CD4-positive, alpha-beta T cell treated with Interleukin-4 for 1 hour (primary cell): Measurements from ENCODE around the gene CEP19.
"Not testable (repeated sequence)": the region's sequence is repeated elsewhere in the genome, so short reads cannot be mapped to it uniquely, and the experiment has no call there.

ENCODE experiments used
- DNase-seq, 2 donors: peaks; one replicate each; pipeline ENCODE4 v3.0.0-alpha.2; 2020 to 2022

Gene CEP19

GRCh38 chr3:196711838-196712513 lies at the start of gene CEP19, which contains the start of gene PIGX:
Gene CEP19, minus strand, starts transcription at chr3:196712250. Its CDS starts 3,593 bp downstream, at chr3:196708657.
Gene PIGX, plus strand, starts transcription at chr3:196712377.
- peak; percentile 95 for DNase-seq

- no peak for DNase-seq
Measured at GRCh38 chr3:196757876-196758739, 46.1 kb upstream of the CEP19 start.

- no peak for DNase-seq
Measured at GRCh38 chr3:196756732-196757131, 44.7 kb upstream of the CEP19 start.

GRCh38 chr3:196754091-196754981 lies 42.3 kb upstream of the CEP19 start:
- DNase-seq: no peak

- no peak for DNase-seq
Measured at GRCh38 chr3:196753201-196753600, 41.2 kb upstream of the CEP19 start.

GRCh38 chr3:196749125-196749524 lies 37.1 kb upstream of the CEP19 start:
- DNase-seq: no peak

GRCh38 chr3:196743569-196743968 lies 31.5 kb upstream of the CEP19 start:
- DNase-seq: not testable (repeated sequence)

GRCh38 chr3:196741249-196741889 lies 29.3 kb upstream of the CEP19 start:
- DNase-seq: no peak

- peak; percentile 34 to 60 for DNase-seq
Measured at GRCh38 chr3:196740481-196741248, 28.6 kb upstream of the CEP19 start.

GRCh38 chr3:196739671-196740480 lies 27.8 kb upstream of the CEP19 start, which contains the start of gene PAK2:
Gene PAK2, plus strand, starts transcription at chr3:196739857. Its CDS starts 42,790 bp downstream, at chr3:196782647.
- DNase-seq: peak; percentile 92

- DNase-seq: no peak
Measured at GRCh38 chr3:196737655-196738054, 25.6 kb upstream of the CEP19 start.

GRCh38 chr3:196736670-196737374 lies 24.8 kb upstream of the CEP19 start:
- DNase-seq: no peak

GRCh38 chr3:196735751-196736150 lies 23.7 kb upstream of the CEP19 start:
- no peak for DNase-seq

GRCh38 chr3:196726788-196727675 lies 15.0 kb upstream of the CEP19 start:
- peak in 1 of 2 donors; percentile 40 for DNase-seq

GRCh38 chr3:196721097-196721496 lies 9.0 kb upstream of the CEP19 start:
- no peak for DNase-seq

GRCh38 chr3:196717162-196717561 lies 5.1 kb upstream of the CEP19 start:
- not testable (repeated sequence) for DNase-seq

GRCh38 chr3:196712514-196713413 lies 714 bp upstream of the CEP19 start:
- DNase-seq: peak in 1 of 2 donors; percentile 69

GRCh38 chr3:196708467-196708866 lies 3.6 kb downstream of the CEP19 start:
- no peak for DNase-seq
